Muscle of leg (tissue), 11 donors: ENCODE data around the gene MYO5A. TPM values are rescaled to one million over a fixed set of nuclear protein-coding genes. Genes with fewer than 3 reads are reported as not detected.

Source experiments
- DNase-seq: peaks from one replicate; pipeline ENCODE4 v3.0.0; 2013
- H3K27ac ChIP-seq: one replicate; pipeline ENCODE4 v1.5.1; 2013; ENCODE audit warnings: mild to moderate bottlenecking, low read length, control low read depth
- H3K27me3 ChIP-seq: one replicate; pipeline ENCODE4 v1.6.1; 2013; ENCODE audit warnings: low read length; ENCODE audit not compliant: control insufficient read depth, insufficient read depth
- H3K36me3 ChIP-seq: one replicate; pipeline ENCODE4 v1.6.1; 2013; ENCODE audit warnings: low read length; ENCODE audit not compliant: control insufficient read depth, insufficient read depth
- H3K4me1 ChIP-seq: one replicate; pipeline ENCODE4 v1.6.1; 2013; ENCODE audit warnings: low read length; ENCODE audit not compliant: control insufficient read depth, insufficient read depth
- H3K4me3 ChIP-seq: one replicate; pipeline ENCODE4 v1.5.1; 2013; ENCODE audit warnings: low read length, control low read depth
- H3K9me3 ChIP-seq: replicated peaks from 2 replicates; pipeline ENCODE4 v1.6.1; 2013; ENCODE audit warnings: low read depth, low read length; ENCODE audit not compliant: control insufficient read depth
- WGBS: methylation state at CpG from one replicate; pipeline ENCODE4 v1.1.5; 2013; ENCODE audit warnings: missing lambda C conversion rate; ENCODE audit not compliant: insufficient coverage; 5-methylcytosine and 5-hydroxymethylcytosine counted together
- polyA plus RNA-seq, 8 donors: library from polyadenylated mRNA; unstranded; fragments of 120-200 nt; gene quantifications; one replicate each; pipeline versions ENCODE4 v1.2.1 to v1.2.3, GENCODE V29; 2013; ENCODE audit warnings: inconsistent platforms in 1 of 8, low replicate concordance in 1 of 8; ENCODE audit not compliant: insufficient read length in 8 of 8, insufficient read depth in 1 of 8
- total RNA-seq: library from RNA; stranded (reverse); fragments of 120-200 nt; gene quantifications from one replicate; pipeline ENCODE4 v1.2.4, GENCODE V29; 2013

MYO5A gene
- total and polyA plus RNA-seq, 9 donors: 3.9 to 9.9 (median 6.9) TPM

- Histone ChIP-seq H3K27me3 (no peaks in the 10 kb centered on the region), H3K27ac (no peak overlapping the region), H3K4me3 (no peak overlapping the region), H3K36me3 (no peaks in the 10 kb centered on the region), H3K9me3 (no peaks in the 10 kb centered on the region), H3K4me1 (no peaks in the 10 kb centered on the region)
- WGBS: 100% methylated on average over 2 of the region's 6 CpGs
- no peak for DNase-seq
These were observed 113.7 kb downstream of the MYO5A start for GRCh38 chr15:52414936-52415335.

- Histone ChIP-seq H3K9me3 (no peaks in the 10 kb centered on the region), H3K4me1 (no peaks in the 10 kb centered on the region), H3K4me3 (no peak overlapping the region), H3K27me3 (no peaks in the 10 kb centered on the region), H3K27ac (no peak overlapping the region), H3K36me3 (no peaks in the 10 kb centered on the region)
- no peak for DNase-seq
- WGBS: 80% methylated on average over 1 of the region's 1 CpG
These were observed 119.9 kb downstream of the MYO5A start for GRCh38 chr15:52408823-52409222.

GRCh38 chr15:52407374-52407773 lies 121.3 kb downstream of the MYO5A start:
- Histone ChIP-seq H3K27ac (no peak overlapping the region), H3K27me3 (no peaks in the 10 kb centered on the region), H3K4me3 (no peak overlapping the region), H3K4me1 (no peaks in the 10 kb centered on the region), H3K9me3 (no peaks in the 10 kb centered on the region), H3K36me3 (no peaks in the 10 kb centered on the region)
- no peak for DNase-seq

- no peak for DNase-seq
- Histone ChIP-seq H3K9me3 (no peaks in the 10 kb centered on the region), H3K36me3 (no peaks in the 10 kb centered on the region), H3K4me3 (no peak overlapping the region), H3K27ac (no peak overlapping the region), H3K4me1 (no peaks in the 10 kb centered on the region), H3K27me3 (no peaks in the 10 kb centered on the region)
- no CpG with 5 or more reads among the region's 2 CpGs for WGBS
These were observed 122.1 kb downstream of the MYO5A start for GRCh38 chr15:52406601-52407000.

- Histone ChIP-seq H3K4me1 (no peaks in the 10 kb centered on the region), H3K27me3 (no peaks in the 10 kb centered on the region), H3K4me3 (no peak overlapping the region), H3K27ac (no peak overlapping the region), H3K36me3 (no peaks in the 10 kb centered on the region), H3K9me3 (no peaks in the 10 kb centered on the region)
- no peak for DNase-seq
- no CpG with 5 or more reads among the region's 3 CpGs for WGBS
These were observed 122.8 kb downstream of the MYO5A start for GRCh38 chr15:52405856-52406255.

- H3K9me3 ChIP-seq: no peaks in the 10 kb centered on the region
- no peaks in the 10 kb centered on the region for H3K36me3 ChIP-seq
- H3K27me3 ChIP-seq: no peaks in the 10 kb centered on the region
- H3K4me3 ChIP-seq: no peak overlapping the region
- peaks cover 4% of the 10 kb centered on the region for H3K4me1 ChIP-seq
- no peak for DNase-seq
- 100% methylated on average over 2 of the region's 5 CpGs for WGBS
- H3K27ac ChIP-seq: no peak overlapping the region
These were observed 131.6 kb downstream of the MYO5A start for GRCh38 chr15:52397118-52397517.

- Histone ChIP-seq H3K4me3 (no peak overlapping the region), H3K27me3 (no peaks in the 10 kb centered on the region), H3K27ac (peak overlapping the region; percentile 13), H3K9me3 (no peaks in the 10 kb centered on the region), H3K36me3 (no peaks in the 10 kb centered on the region), H3K4me1 (peaks cover 4% of the 10 kb centered on the region)
- 34% methylated on average over 2 of the region's 3 CpGs for WGBS
- peak; percentile 16 for DNase-seq
These were observed 134.6 kb downstream of the MYO5A start for GRCh38 chr15:52394118-52394517.

- Histone ChIP-seq H3K27me3 (no peaks in the 10 kb centered on the region), H3K9me3 (no peaks in the 10 kb centered on the region), H3K27ac (no peak overlapping the region), H3K4me1 (peaks cover 4% of the 10 kb centered on the region), H3K36me3 (no peaks in the 10 kb centered on the region), H3K4me3 (no peak overlapping the region)
- DNase-seq: no peak
- WGBS: 48% methylated on average over 2 of the region's 6 CpGs
These were observed 136.5 kb downstream of the MYO5A start for GRCh38 chr15:52392008-52392687.

GRCh38 chr15:52391069-52391468 lies 137.6 kb downstream of the MYO5A start:
- H3K4me3 ChIP-seq: no peak overlapping the region
- H3K27me3 ChIP-seq: no peaks in the 10 kb centered on the region
- no peak overlapping the region for H3K27ac ChIP-seq
- H3K36me3 ChIP-seq: no peaks in the 10 kb centered on the region
- no peaks in the 10 kb centered on the region for H3K9me3 ChIP-seq
- peaks cover 4% of the 10 kb centered on the region for H3K4me1 ChIP-seq
- no CpG with 5 or more reads among the region's 4 CpGs for WGBS
- DNase-seq: no peak

- no peak overlapping the region for H3K4me3 ChIP-seq
- no peaks in the 10 kb centered on the region for H3K27me3 ChIP-seq
- no peak overlapping the region for H3K27ac ChIP-seq
- no peaks in the 10 kb centered on the region for H3K4me1 ChIP-seq
- H3K9me3 ChIP-seq: no peaks in the 10 kb centered on the region
- H3K36me3 ChIP-seq: peaks cover 15% of the 10 kb centered on the region
- DNase-seq: no peak
These were observed 143.0 kb downstream of the MYO5A start for GRCh38 chr15:52385670-52386069.

- Histone ChIP-seq H3K36me3 (peaks cover 15% of the 10 kb centered on the region), H3K27me3 (no peaks in the 10 kb centered on the region), H3K4me3 (no peak overlapping the region), H3K27ac (no peak overlapping the region), H3K4me1 (no peaks in the 10 kb centered on the region), H3K9me3 (no peaks in the 10 kb centered on the region)
- DNase-seq: no peak
- 83% methylated on average over 1 of the region's 2 CpGs for whole genome bisulfite sequencing
These were observed 145.5 kb downstream of the MYO5A start for GRCh38 chr15:52383100-52383588.
